HCT116 (cell line): ENCODE data around the gene TMBIM6. TPM values are rescaled to one million over a fixed set of nuclear protein-coding genes. Genes with fewer than 3 reads are reported as not detected.

Experiments used
- ATAC-seq: fragments of 200-7000 bp; cut with Tn5 transposase; 2 replicates; pipeline ENCODE4 v1.9.1; 2020; ENCODE audit warnings: mild to moderate bottlenecking, moderate library complexity
- BruUV-seq: library from RNA; stranded (reverse); fragments of 400-500 nt; replicated peaks from 2 replicates; lab custom pipeline; 2021; lab: Mats Ljungman, UMichigan
- CTCF ChIA-PET: fragments of 300-600 bp; sonication (Branson Sonifier 250); formaldehyde crosslinking; loops from one replicate; lab custom pipeline; 2021; ENCODE audit warnings: antibody characterized with exemption; lab: Charles Lee
- POLR2A ChIA-PET: fragments of 300-600, 350-600 bp; sonication (Branson Sonifier 250); formaldehyde crosslinking; loops from one replicate; lab custom pipeline; 2021; ENCODE audit warnings: antibody characterized with exemption; lab: Charles Lee
- RAD21 ChIA-PET, 2 experiments: fragments of 300-600 bp; sonication (Branson Sonifier 250); formaldehyde crosslinking; loops; one replicate each; lab custom pipeline; 2023; ENCODE audit warnings: low total read pairs in 2 of 2; ENCODE audit not compliant: uncharacterized antibody in 2 of 2, unreplicated experiment in 2 of 2, low non-redundant PET in 1 of 2; lab: Charles Lee
- DNase-seq: peaks from one replicate; pipeline ENCODE4 v3.0.0-alpha.2; 2010; ENCODE audit warnings: low read depth, low spot score
- H2AFZ ChIP-seq: fragments of 200-600 bp; shearing (Covaris generic), sonication (generic); 2 replicates; pipeline ENCODE4 v1.6.1; 2017; ENCODE audit warnings: low read depth, mixed run types, mixed read lengths, antibody characterized with exemption, low read length; ENCODE audit not compliant: poor library complexity, severe bottlenecking
- H3K27ac ChIP-seq: 2 replicates; pipeline ENCODE4 v1.5.1; 2012; ENCODE audit warnings: low read depth, low read length
- H3K27me3 ChIP-seq: fragments of 200-600 bp; sonication (generic); 2 replicates; pipeline ENCODE4 v1.6.1; 2016; ENCODE audit warnings: mixed run types, low read length, mixed read lengths; ENCODE audit not compliant: insufficient read depth
- H3K36me3 ChIP-seq, 2 experiments: fragments of 200-500 bp in 1 of 2; fragments of 200-600 bp in 1 of 2; sonication (Bioruptor generic) in 1 of 2; sonication (generic) in 1 of 2; 2 replicates each; pipeline versions ENCODE4 v1.5.1 to v1.6.1; 2014 to 2016; ENCODE audit warnings: low read length in 2 of 2, inconsistent platforms in 1 of 2, mixed read lengths in 1 of 2, mixed run types in 1 of 2; ENCODE audit not compliant: insufficient read depth in 2 of 2, control insufficient read depth in 1 of 2
- H3K4me1 ChIP-seq, 2 experiments: fragments of 200-600 bp in 1 of 2; sonication (generic) in 1 of 2; 2 replicates each; pipeline versions ENCODE4 v1.5.1 to v1.6.1; 2012 to 2017; ENCODE audit warnings: low read length in 2 of 2, inconsistent platforms in 1 of 2, mild to moderate bottlenecking in 1 of 2, mixed read lengths in 1 of 2, mixed run types in 1 of 2, moderate library complexity in 1 of 2; ENCODE audit not compliant: insufficient read depth in 2 of 2, control insufficient read depth in 1 of 2
- H3K4me2 ChIP-seq: fragments of 200-600 bp; sonication (generic); 2 replicates; pipeline ENCODE4 v1.6.1; 2017; ENCODE audit warnings: mixed run types, low read length, mixed read lengths
- H3K4me3 ChIP-seq, 2 experiments: fragments of 200-600 bp in 1 of 2; sonication (generic) in 1 of 2; replicated peaks in 1 of 2; 2 replicates each; pipeline ENCODE4 v1.5.1; 2011 to 2016; ENCODE audit warnings: low read length in 2 of 2, control low read depth in 1 of 2, low read depth in 1 of 2, mild to moderate bottlenecking in 1 of 2, mixed read lengths in 1 of 2, mixed run types in 1 of 2
- H3K79me2 ChIP-seq: fragments of 200-600 bp; sonication (generic); 2 replicates; pipeline ENCODE4 v1.6.1; 2017; ENCODE audit warnings: mild to moderate bottlenecking, mixed run types, low read length, moderate library complexity, mixed read lengths; ENCODE audit not compliant: insufficient read depth
- H3K9ac ChIP-seq: fragments of 200-600 bp; sonication (generic); 2 replicates; pipeline ENCODE4 v1.6.1; 2016; ENCODE audit warnings: low read length, mixed read lengths
- H3K9me2 ChIP-seq: fragments of 200-600 bp; sonication (generic), shearing (Covaris generic); 2 replicates; pipeline ENCODE4 v1.6.1; 2017; ENCODE audit warnings: mixed run types, mild to moderate bottlenecking, moderate library complexity; ENCODE audit not compliant: insufficient read depth
- H3K9me3 ChIP-seq, 2 experiments: fragments of 200-500 bp in 1 of 2; fragments of 200-600 bp in 1 of 2; sonication (Bioruptor generic) in 1 of 2; sonication (generic) in 1 of 2; 2 replicates each; pipeline ENCODE4 v1.6.1; 2014 to 2017; ENCODE audit warnings: low read length in 2 of 2, mixed read lengths in 2 of 2, inconsistent platforms in 1 of 2, low read depth in 1 of 2, mild to moderate bottlenecking in 1 of 2, mixed run types in 1 of 2, moderate library complexity in 1 of 2; ENCODE audit not compliant: control insufficient read depth in 1 of 2, insufficient read depth in 1 of 2
- H4K20me1 ChIP-seq: fragments of 200-600 bp; sonication (generic), shearing (Covaris generic); 2 replicates; pipeline ENCODE4 v1.6.1; 2017; ENCODE audit warnings: mixed run types, mild to moderate bottlenecking, moderate library complexity; ENCODE audit not compliant: insufficient read depth
- CBX3 ChIP-seq: IDR thresholded peaks from 2 replicates; pipeline ENCODE4 v1.6.1; 2012; ENCODE audit warnings: low read depth
- CEBPB ChIP-seq: IDR thresholded peaks from 2 replicates; pipeline ENCODE4 v1.6.1; 2012; ENCODE audit warnings: low read depth
- EGR1 ChIP-seq: IDR thresholded peaks from 2 replicates; pipeline ENCODE4 v1.6.1; 2012; ENCODE audit warnings: low read depth
- ELF1 ChIP-seq: IDR thresholded peaks from 2 replicates; pipeline ENCODE4 v1.6.1; 2012; ENCODE audit warnings: low read depth, borderline replicate concordance
- EZH2phosphoT487 ChIP-seq: fragments of 200-600 bp; IDR thresholded peaks from 2 replicates; pipeline ENCODE4 v1.6.1; 2018; ENCODE audit warnings: antibody characterized with exemption, borderline replicate concordance
- FOSL1 ChIP-seq: IDR thresholded peaks from 2 replicates; pipeline ENCODE4 v1.6.1; 2012; ENCODE audit warnings: low read depth
- JUND ChIP-seq: IDR thresholded peaks from 2 replicates; pipeline ENCODE4 v1.6.1; 2012
- POLR2A ChIP-seq: IDR thresholded peaks from 2 replicates; pipeline ENCODE4 v1.7.0; 2011; ENCODE audit warnings: borderline replicate concordance; ENCODE audit not compliant: insufficient read depth, insufficient read length; ENCODE audit errors: extremely low read depth
- POLR2AphosphoS5 ChIP-seq: IDR thresholded peaks from 2 replicates; pipeline ENCODE4 v1.6.1; 2011; ENCODE audit warnings: mild to moderate bottlenecking, low read depth, low read length, moderate library complexity
- RAD21 ChIP-seq: IDR thresholded peaks from 2 replicates; pipeline ENCODE4 v1.6.1; 2012; ENCODE audit warnings: low read depth, mild to moderate bottlenecking
- SP1 ChIP-seq: IDR thresholded peaks from 2 replicates; pipeline ENCODE4 v1.6.1; 2012; ENCODE audit warnings: low read depth
- SRF ChIP-seq: IDR thresholded peaks from 2 replicates; pipeline ENCODE4 v1.6.1; 2012; ENCODE audit warnings: low read depth
- TCF7L2 ChIP-seq: IDR thresholded peaks from 2 replicates; pipeline ENCODE4 v1.7.0; 2011; ENCODE audit warnings: borderline replicate concordance, inconsistent platforms; ENCODE audit not compliant: insufficient read depth, insufficient read length; ENCODE audit errors: extremely low read depth
- YY1 ChIP-seq: IDR thresholded peaks from 2 replicates; pipeline ENCODE4 v1.6.1; 2011; ENCODE audit warnings: low read length, low read depth, moderate library complexity, mild to moderate bottlenecking; ENCODE audit not compliant: insufficient replicate concordance; ENCODE audit errors: extremely low read depth
- ZBTB33 ChIP-seq: IDR thresholded peaks from 2 replicates; pipeline ENCODE4 v1.6.1; 2011; ENCODE audit warnings: mild to moderate bottlenecking, low read length, moderate library complexity; ENCODE audit not compliant: insufficient replicate concordance; ENCODE audit errors: extremely low read depth
- ZFX ChIP-seq: fragments of 450-650 bp; IDR thresholded peaks from 2 replicates; pipeline ENCODE4 v1.6.1; 2017
- ZNF274 ChIP-seq: fragments of 200-500 bp; sonication (Bioruptor generic); IDR thresholded peaks from 2 replicates; pipeline ENCODE4 v1.6.1; 2014; ENCODE audit warnings: mild to moderate bottlenecking, low read depth, low read length, inconsistent platforms
- intact Hi-C: fragments of 100-400 bp; cut with micrococcal nuclease; formaldehyde crosslinking; loops from 2 replicates; pipeline ENCODE4 v1.10.0; 2022
- total RNA-seq: library from RNA; stranded (reverse); gene quantifications from one replicate; pipeline ENCODE4 v1.2.1, GENCODE V29; 2021; ENCODE audit not compliant: unreplicated experiment
- TF ChIP-seq, protein P1 (sequence below): IDR thresholded peaks from 2 replicates; pipeline ENCODE4 v1.6.1; 2012
- TF ChIP-seq, protein P2 (sequence below): IDR thresholded peaks from 2 replicates; pipeline ENCODE4 v1.6.1; 2012; ENCODE audit warnings: low read depth
- TF ChIP-seq, protein P3 (sequence below), 3 experiments: fragments of 200-600 bp in 1 of 3; sonication (generic) in 1 of 3; IDR thresholded peaks in 2 of 3; conservative IDR thresholded peaks in 1 of 3; 2 replicates each; pipeline ENCODE4 v1.5.1; 2012 to 2017; ENCODE audit warnings: low read depth in 2 of 3, low read length in 2 of 3, antibody characterized with exemption in 1 of 3, borderline replicate concordance in 1 of 3, control low read depth in 1 of 3, mild to moderate bottlenecking in 1 of 3, mixed read lengths in 1 of 3, mixed run types in 1 of 3, moderate library complexity in 1 of 3; ENCODE audit not compliant: insufficient read depth in 1 of 3

TMBIM6 gene
- total RNA-seq, 1 experiment from 2014 or later: 510 TPM

DNA sequence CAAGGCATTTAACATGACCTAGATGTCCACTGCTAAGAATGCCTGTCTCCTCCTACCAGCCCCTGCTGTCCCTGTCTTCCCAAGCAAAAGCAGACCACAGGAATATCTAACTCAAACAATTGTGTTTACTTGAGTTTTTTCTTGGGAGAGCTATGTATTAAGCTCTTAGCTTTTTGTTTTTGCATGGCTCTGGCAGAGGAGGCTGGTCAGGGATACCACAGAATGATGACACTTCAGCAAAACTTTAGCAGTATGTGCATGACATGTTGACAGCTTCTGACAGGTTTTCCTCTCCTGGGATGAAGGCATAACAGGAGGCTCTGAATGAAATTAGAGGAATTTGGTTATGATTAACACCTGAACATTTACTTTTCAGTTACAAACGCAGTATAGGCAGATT, 6.9 kb downstream of the TMBIM6 start:
- H2AFZ ChIP-seq: no peak overlapping the region
- TF ChIP-seq CBX3 (no peak), FOSL1 (no peak), CEBPB (no peak), POLR2AphosphoS5 (no peak), ZBTB33 (no peak), SRF (no peak), EZH2phosphoT487 (no peak), ZNF274 (no peak), EGR1 (no peak), JUND (no peak), RAD21 (no peak), YY1 (no peak), TCF7L2 (no peak), ZFX (no peak), ELF1 (no peak), POLR2A (no peak), SP1 (no peak)
- TF ChIP-seq, protein P1, sequence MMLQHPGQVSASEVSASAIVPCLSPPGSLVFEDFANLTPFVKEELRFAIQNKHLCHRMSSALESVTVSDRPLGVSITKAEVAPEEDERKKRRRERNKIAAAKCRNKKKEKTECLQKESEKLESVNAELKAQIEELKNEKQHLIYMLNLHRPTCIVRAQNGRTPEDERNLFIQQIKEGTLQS: no peak
- TF ChIP-seq, protein P2, sequence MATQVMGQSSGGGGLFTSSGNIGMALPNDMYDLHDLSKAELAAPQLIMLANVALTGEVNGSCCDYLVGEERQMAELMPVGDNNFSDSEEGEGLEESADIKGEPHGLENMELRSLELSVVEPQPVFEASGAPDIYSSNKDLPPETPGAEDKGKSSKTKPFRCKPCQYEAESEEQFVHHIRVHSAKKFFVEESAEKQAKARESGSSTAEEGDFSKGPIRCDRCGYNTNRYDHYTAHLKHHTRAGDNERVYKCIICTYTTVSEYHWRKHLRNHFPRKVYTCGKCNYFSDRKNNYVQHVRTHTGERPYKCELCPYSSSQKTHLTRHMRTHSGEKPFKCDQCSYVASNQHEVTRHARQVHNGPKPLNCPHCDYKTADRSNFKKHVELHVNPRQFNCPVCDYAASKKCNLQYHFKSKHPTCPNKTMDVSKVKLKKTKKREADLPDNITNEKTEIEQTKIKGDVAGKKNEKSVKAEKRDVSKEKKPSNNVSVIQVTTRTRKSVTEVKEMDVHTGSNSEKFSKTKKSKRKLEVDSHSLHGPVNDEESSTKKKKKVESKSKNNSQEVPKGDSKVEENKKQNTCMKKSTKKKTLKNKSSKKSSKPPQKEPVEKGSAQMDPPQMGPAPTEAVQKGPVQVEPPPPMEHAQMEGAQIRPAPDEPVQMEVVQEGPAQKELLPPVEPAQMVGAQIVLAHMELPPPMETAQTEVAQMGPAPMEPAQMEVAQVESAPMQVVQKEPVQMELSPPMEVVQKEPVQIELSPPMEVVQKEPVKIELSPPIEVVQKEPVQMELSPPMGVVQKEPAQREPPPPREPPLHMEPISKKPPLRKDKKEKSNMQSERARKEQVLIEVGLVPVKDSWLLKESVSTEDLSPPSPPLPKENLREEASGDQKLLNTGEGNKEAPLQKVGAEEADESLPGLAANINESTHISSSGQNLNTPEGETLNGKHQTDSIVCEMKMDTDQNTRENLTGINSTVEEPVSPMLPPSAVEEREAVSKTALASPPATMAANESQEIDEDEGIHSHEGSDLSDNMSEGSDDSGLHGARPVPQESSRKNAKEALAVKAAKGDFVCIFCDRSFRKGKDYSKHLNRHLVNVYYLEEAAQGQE: no peak
- TF ChIP-seq, protein P3, sequence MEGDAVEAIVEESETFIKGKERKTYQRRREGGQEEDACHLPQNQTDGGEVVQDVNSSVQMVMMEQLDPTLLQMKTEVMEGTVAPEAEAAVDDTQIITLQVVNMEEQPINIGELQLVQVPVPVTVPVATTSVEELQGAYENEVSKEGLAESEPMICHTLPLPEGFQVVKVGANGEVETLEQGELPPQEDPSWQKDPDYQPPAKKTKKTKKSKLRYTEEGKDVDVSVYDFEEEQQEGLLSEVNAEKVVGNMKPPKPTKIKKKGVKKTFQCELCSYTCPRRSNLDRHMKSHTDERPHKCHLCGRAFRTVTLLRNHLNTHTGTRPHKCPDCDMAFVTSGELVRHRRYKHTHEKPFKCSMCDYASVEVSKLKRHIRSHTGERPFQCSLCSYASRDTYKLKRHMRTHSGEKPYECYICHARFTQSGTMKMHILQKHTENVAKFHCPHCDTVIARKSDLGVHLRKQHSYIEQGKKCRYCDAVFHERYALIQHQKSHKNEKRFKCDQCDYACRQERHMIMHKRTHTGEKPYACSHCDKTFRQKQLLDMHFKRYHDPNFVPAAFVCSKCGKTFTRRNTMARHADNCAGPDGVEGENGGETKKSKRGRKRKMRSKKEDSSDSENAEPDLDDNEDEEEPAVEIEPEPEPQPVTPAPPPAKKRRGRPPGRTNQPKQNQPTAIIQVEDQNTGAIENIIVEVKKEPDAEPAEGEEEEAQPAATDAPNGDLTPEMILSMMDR (IDR thresholded peaks at IDR 0.05 in 2 of 3, conservative IDR thresholded peaks at IDR 0.05 in 1 of 3; ENCODE audit: borderline replicate concordance in 1 of 3, insufficient read depth in 1 of 3, low read depth in 2 of 3, low read length in 2 of 3): no peak
- TF ChIP-seq, all 23 proteins: peak for 0
- Histone ChIP-seq H3K4me1 (peaks cover 3 to 16% of the 10 kb centered on the region in 2 experiments; a peak in 3 of 4 replicates), H3K4me2 (no peak overlapping the region), H3K79me2 (peaks cover 100% of the 10 kb centered on the region), H3K4me3 (no peak overlapping the region), H3K27ac (no peak overlapping the region), H3K9ac (no peak overlapping the region), H3K9me2 (no peaks in the 10 kb centered on the region), H3K36me3 (peaks cover 10 to 18% of the 10 kb centered on the region in 2 experiments), H3K27me3 (no peaks in the 10 kb centered on the region), H3K9me3 (no peaks in the 10 kb centered on the region), H4K20me1 (peaks cover 28% of the 10 kb centered on the region; the same call in 1 of the 2 replicates)
- ChIA-PET POLR2A (no interaction called here), RAD21 (no interaction called here), CTCF (no interaction called here)
- DNase-seq: no peak
- no peak for ATAC-seq
- intact Hi-C loops: no loop called here
- BruUV-seq: no TSS peak
